Suppressor macrophage treated with lipopolysaccharide for 4 hours (primary cell): ENCODE data around the gene ZNF319.

Source experiments
- DNase-seq: peaks from one replicate; pipeline ENCODE4 v3.0.0-alpha.2; 2020

Gene ZNF319

GRCh38 chr16:57971848-57972247, 28.6 kb downstream of the ZNF319 start:
- DNase-seq: no peak

- DNase-seq: no peak
Measured at GRCh38 chr16:57970970-57971369, 29.5 kb downstream of the ZNF319 start, which contains the start of gene CNGB1. Gene CNGB1 (minus strand): TSS chr16:57971128. CDS start chr16:57967286, 3,842 bp downstream.

GRCh38 chr16:57970319-57970718, 30.2 kb downstream of the ZNF319 start:
- DNase-seq: no peak

GRCh38 chr16:57969451-57970123, 30.9 kb downstream of the ZNF319 start:
- no peak for DNase-seq

- no peak for DNase-seq
Measured at GRCh38 chr16:57967916-57968315, 32.6 kb downstream of the ZNF319 start.

GRCh38 chr16:57966986-57967385, 33.5 kb downstream of the ZNF319 start:
- DNase-seq: no peak

- DNase-seq: no peak
Measured at GRCh38 chr16:57966204-57966771, 34.2 kb downstream of the ZNF319 start.

- no peak for DNase-seq
Measured at GRCh38 chr16:57964157-57964700, 36.2 kb downstream of the ZNF319 start.

- no peak for DNase-seq
Measured at GRCh38 chr16:57962756-57963155, 37.7 kb downstream of the ZNF319 start.

- DNase-seq: no peak
Measured at GRCh38 chr16:57962046-57962445, 38.4 kb downstream of the ZNF319 start.

- no peak for DNase-seq
Measured at GRCh38 chr16:57961538-57961937, 38.9 kb downstream of the ZNF319 start.

GRCh38 chr16:57960826-57961472, 39.5 kb downstream of the ZNF319 start:
- no peak for DNase-seq

- DNase-seq: no peak
Measured at GRCh38 chr16:57960310-57960709, 40.2 kb downstream of the ZNF319 start.

- no peak for DNase-seq
Measured at GRCh38 chr16:57959804-57960203, 40.7 kb downstream of the ZNF319 start.

GRCh38 chr16:57959121-57959520, 41.4 kb downstream of the ZNF319 start:
- no peak for DNase-seq

- no peak for DNase-seq
Measured at GRCh38 chr16:57958544-57958943, 41.9 kb downstream of the ZNF319 start.

- no peak for DNase-seq
Measured at GRCh38 chr16:57957673-57958392, 42.6 kb downstream of the ZNF319 start.

GRCh38 chr16:57956924-57957672, 43.4 kb downstream of the ZNF319 start:
- no peak for DNase-seq

GRCh38 chr16:57956270-57956808, 44.1 kb downstream of the ZNF319 start:
- DNase-seq: no peak

- DNase-seq: no peak
Measured at GRCh38 chr16:57955572-57956188, 44.8 kb downstream of the ZNF319 start.

- DNase-seq: no peak
Measured at GRCh38 chr16:57953857-57954256, 46.6 kb downstream of the ZNF319 start.

GRCh38 chr16:57952909-57953308, 47.6 kb downstream of the ZNF319 start:
- no peak for DNase-seq
